Lower leg skin (tissue), 4 donors: ENCODE data around the gene AUTS2. TPM values are rescaled to one million over a fixed set of nuclear protein-coding genes. Genes with fewer than 3 reads are reported as not detected.

Experiments used
- DNase-seq, 2 donors: peaks; one replicate each; pipeline ENCODE4 v3.0.0-alpha.2; 2019; ENCODE audit warnings: low spot score in 2 of 2
- H3K4me3 ChIP-seq: fragments of 200-600 bp; sonication (generic); 2 replicates; pipeline ENCODE4 v1.5.1; 2017; ENCODE audit warnings: mild to moderate bottlenecking, low read depth; ENCODE audit not compliant: poor library complexity, severe bottlenecking
- POLR2A ChIP-seq, 2 donors: fragments of 450-650 bp; IDR thresholded peaks; one replicate each; pipeline ENCODE4 v1.6.1; 2016 to 2017; ENCODE audit warnings: antibody characterized with exemption in 2 of 2, mild to moderate bottlenecking in 1 of 2, moderate library complexity in 1 of 2
- WGBS, 2 donors: methylation state at CpG; one replicate each; pipeline ENCODE4 v1.1.5; 2018; 5-methylcytosine and 5-hydroxymethylcytosine counted together
- intact Hi-C: fragments of 100-400 bp; cut with DNase I; formaldehyde crosslinking; loops from one replicate; pipeline ENCODE4 v1.15.0; 2023; ENCODE audit warnings: low total_unique reads
- total RNA-seq, 4 donors: library from RNA; depleted of rRNA; stranded (reverse); fragments of >200 nt; gene quantifications; one replicate each; pipeline ENCODE4 v1.1.0, GENCODE V29; 2016
- TF ChIP-seq, protein P1 (sequence below), 3 donors: fragments of 450-650 bp; IDR thresholded peaks; one replicate each; pipeline ENCODE4 v1.5.1; 2016; ENCODE audit warnings: antibody characterized with exemption in 3 of 3, mild to moderate bottlenecking in 3 of 3, moderate library complexity in 2 of 3

The AUTS2 gene
- total RNA-seq, 4 donors from 2014 or later, result 30.8 to 41.9 (median 40.5) TPM

DNA sequence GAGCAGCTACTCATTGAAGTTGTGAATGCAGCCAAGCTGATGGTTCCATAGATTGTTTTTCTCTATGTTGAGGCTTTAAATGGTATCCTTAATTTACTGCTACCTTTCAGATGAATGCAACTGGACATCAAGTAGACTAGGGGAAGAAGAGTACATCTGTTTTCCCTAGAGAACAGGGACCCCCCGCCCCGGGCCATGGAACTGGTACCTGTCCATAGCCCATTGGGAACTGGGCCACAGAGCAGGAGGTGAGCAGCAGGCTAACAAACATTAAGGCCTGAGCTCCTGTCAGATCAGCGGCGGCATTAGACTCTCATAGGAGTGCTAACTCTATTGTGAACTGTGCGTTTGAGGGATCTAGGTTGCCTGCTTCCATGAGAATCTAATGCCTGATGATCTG, 391.3 kb downstream of the AUTS2 start:
- H3K4me3 ChIP-seq, result no peak overlapping the region
- TF ChIP-seq POLR2A (IDR thresholded peaks at IDR 0.05), result no peak
- TF ChIP-seq, protein P1, sequence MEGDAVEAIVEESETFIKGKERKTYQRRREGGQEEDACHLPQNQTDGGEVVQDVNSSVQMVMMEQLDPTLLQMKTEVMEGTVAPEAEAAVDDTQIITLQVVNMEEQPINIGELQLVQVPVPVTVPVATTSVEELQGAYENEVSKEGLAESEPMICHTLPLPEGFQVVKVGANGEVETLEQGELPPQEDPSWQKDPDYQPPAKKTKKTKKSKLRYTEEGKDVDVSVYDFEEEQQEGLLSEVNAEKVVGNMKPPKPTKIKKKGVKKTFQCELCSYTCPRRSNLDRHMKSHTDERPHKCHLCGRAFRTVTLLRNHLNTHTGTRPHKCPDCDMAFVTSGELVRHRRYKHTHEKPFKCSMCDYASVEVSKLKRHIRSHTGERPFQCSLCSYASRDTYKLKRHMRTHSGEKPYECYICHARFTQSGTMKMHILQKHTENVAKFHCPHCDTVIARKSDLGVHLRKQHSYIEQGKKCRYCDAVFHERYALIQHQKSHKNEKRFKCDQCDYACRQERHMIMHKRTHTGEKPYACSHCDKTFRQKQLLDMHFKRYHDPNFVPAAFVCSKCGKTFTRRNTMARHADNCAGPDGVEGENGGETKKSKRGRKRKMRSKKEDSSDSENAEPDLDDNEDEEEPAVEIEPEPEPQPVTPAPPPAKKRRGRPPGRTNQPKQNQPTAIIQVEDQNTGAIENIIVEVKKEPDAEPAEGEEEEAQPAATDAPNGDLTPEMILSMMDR (IDR thresholded peaks at IDR 0.05), result no peak
- WGBS, 2 donors, result 92 to 99% methylated on average over 5 of the region's 5 CpGs
- DNase-seq, result no peak
- intact Hi-C loops, result no loop called here

GRCh38 chr7:69992938-69993337, 394.7 kb downstream of the AUTS2 start:
- no peak overlapping the region for H3K4me3 ChIP-seq
- no peak for TF ChIP-seq POLR2A (IDR thresholded peaks at IDR 0.05)
- TF ChIP-seq, protein P1 (IDR thresholded peaks at IDR 0.05), result no peak
- WGBS, 2 donors, result 76 to 82% methylated on average over 4 of the region's 4 CpGs
- DNase-seq, result no peak
- intact Hi-C loops, result no loop called here

DNA sequence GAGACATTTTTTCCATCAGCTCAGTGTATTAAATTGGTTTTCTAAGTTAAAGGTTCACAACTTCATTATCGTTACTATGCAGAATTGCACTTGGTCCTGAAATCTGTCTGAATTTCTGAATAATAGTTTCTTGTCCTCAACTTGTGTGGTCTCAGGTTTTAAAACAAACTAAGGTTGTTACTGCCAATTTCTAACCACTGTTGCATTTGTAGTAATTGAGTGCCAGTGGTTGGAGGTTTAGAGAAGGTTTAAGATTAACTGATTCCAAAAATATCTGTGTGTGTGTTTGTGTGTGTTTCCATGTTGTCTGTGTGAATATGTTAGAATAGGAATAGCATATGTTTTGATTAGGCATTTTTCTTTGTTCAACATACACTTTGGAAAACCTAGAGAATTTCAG, 395.9 kb downstream of the AUTS2 start:
- no peak for TF ChIP-seq POLR2A (IDR thresholded peaks at IDR 0.05)
- TF ChIP-seq, protein P1 (IDR thresholded peaks at IDR 0.05), result no peak
- intact Hi-C loops, result no loop called here
- no peak overlapping the region for H3K4me3 ChIP-seq
- 76 to 90% methylated on average over 1 of the region's 1 CpG for WGBS, 2 donors
- no peak for DNase-seq

GRCh38 chr7:69994886-69995542, 396.7 kb downstream of the AUTS2 start:
- H3K4me3 ChIP-seq, result no peak overlapping the region
- no peak for DNase-seq
- intact Hi-C loops, result no loop called here
- TF ChIP-seq POLR2A (IDR thresholded peaks at IDR 0.05), result no peak
- TF ChIP-seq, protein P1 (IDR thresholded peaks at IDR 0.05), result no peak
- WGBS, 2 donors, result 60 to 67% methylated on average over 7 of the region's 7 CpGs

DNA sequence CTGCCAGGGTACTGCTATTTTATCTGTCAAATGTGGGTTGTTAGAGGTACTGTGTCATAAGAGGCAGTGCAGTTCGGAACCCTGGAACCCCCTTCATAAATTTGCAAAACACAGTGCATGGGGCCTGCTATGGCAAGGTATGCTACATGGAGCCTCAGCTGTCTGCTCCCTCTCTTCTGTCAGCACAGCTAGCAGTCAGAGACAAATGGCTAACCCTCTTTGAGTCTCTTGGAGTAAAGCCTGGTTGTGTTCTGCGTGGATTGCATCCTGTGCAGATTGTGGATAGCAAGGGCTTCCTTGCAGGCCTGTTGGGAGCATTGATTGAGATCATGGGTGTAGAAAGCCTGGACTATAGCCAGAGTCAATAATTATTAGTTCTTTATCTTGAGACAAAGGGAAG, 397.8 kb downstream of the AUTS2 start:
- H3K4me3 ChIP-seq, result no peak overlapping the region
- DNase-seq, result no peak
- 95% methylated on average over 2 of the region's 2 CpGs for WGBS, 2 donors
- intact Hi-C loops, result no loop called here
- no peak for TF ChIP-seq POLR2A (IDR thresholded peaks at IDR 0.05)
- TF ChIP-seq, protein P1 (IDR thresholded peaks at IDR 0.05), result no peak
